ENCODE measurements around the gene TNPO3. TPM values are rescaled to one million over a fixed set of nuclear protein-coding genes. Genes with fewer than 3 reads are reported as not detected.

Gene TNPO3
- total and polyA plus RNA-seq, 7 donors, result 22.6 to 62.1 (median 37.0) TPM

DNA sequence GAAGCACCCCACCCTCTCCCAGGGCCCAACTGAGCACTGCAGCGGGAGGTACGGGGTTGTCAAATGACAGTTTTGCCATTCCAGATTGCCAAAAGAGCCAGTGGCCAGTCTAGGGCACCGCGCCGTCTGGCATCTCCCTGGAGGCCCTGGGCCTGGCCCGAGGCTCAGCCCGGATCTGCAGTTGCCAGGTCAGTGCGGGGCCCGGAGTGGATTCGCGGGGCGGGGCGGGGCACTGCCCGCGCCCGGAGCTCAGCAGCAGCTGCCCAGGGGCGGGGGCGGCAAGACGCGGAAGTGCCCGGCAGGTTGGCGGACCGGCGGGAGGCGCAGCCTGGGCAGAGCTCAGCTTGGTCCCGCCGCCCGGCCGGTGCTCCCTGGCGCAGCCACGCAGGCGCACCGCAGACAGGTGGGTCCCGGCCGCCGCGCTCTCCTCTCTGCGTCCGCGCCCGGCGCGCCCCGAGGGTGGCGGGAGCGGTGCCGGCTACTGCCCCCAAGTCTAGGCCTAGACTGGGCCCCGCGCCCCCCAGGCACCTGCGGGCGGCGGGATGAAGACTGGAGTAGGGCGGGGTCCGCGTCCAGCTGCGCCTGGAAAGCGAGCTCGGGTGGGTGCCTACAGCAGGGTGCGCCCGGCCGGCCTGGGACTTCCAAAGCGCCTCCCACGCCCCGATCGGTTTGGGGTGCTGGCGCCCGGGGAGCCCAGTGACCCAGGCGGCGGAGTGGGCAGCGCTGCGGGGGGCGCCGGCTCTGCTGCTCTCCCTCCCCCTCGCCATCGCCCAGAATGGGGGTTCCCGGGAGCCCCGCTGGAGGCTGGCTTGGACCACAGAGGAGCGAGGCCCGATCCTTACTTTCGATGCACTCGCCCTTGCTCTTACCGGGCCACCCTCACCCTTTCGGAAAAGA lies 117.0 kb downstream of the TNPO3 start, which contains the start of gene IRF5:
TSS of gene IRF5 (plus strand) at position 281 of the 897 bp plus-strand sequence. CDS start 4,155 bp downstream, outside the sequence.
- intact Hi-C loops (cut with DNase I), result no loop called here
- Histone ChIP-seq H3K9me3 (no peaks in the 10 kb centered on the region), H3K4me1 (no peaks in the 10 kb centered on the region), H3K36me3 (ENCODE audit: insufficient read depth in 1 of 2, low read depth in 1 of 2) (no peaks in the 10 kb centered on the region), H3K27ac (no peak within 1 kb of the TSS), H3K4me3 (peak within 1 kb of the TSS; percentile 70), H3K27me3 (ENCODE audit: insufficient read depth in 3 of 3, low read length in 2 of 3) (peaks cover 0 to 46% (median 11%) of the 10 kb centered on the region in 3 donors)
- 1 to 3% (median 1%) methylated on average over 34 to 83 of the region's 83 CpGs for WGBS, 3 donors
- peak; percentile 46 to 65 (median 58) for ATAC-seq
- TF ChIP-seq, protein P1, sequence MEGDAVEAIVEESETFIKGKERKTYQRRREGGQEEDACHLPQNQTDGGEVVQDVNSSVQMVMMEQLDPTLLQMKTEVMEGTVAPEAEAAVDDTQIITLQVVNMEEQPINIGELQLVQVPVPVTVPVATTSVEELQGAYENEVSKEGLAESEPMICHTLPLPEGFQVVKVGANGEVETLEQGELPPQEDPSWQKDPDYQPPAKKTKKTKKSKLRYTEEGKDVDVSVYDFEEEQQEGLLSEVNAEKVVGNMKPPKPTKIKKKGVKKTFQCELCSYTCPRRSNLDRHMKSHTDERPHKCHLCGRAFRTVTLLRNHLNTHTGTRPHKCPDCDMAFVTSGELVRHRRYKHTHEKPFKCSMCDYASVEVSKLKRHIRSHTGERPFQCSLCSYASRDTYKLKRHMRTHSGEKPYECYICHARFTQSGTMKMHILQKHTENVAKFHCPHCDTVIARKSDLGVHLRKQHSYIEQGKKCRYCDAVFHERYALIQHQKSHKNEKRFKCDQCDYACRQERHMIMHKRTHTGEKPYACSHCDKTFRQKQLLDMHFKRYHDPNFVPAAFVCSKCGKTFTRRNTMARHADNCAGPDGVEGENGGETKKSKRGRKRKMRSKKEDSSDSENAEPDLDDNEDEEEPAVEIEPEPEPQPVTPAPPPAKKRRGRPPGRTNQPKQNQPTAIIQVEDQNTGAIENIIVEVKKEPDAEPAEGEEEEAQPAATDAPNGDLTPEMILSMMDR (IDR thresholded peaks at IDR 0.05), result no peak
- peak in 1 of 2 donors; percentile 50 for DNase-seq

DNA sequence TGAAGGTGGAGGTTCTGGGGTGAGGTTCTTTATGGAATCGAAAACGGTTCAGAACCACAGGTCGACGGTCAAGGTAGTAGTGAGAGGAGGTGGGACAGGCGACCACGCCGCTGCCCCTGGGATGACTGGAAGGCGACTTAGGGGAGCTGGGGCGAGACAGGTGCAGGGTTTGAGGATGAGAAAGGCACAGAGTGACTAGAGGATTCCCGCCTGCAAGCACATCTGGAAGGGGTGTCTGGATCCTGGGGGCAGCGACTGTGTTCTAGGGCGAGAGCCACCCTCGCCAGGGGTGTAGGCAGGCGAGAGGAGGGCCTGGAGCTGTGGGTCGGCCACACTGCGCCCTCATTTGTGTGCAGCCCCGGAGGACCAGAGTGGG lies 117.7 kb downstream of the TNPO3 start:
- no peaks in the 10 kb centered on the region for H3K36me3 ChIP-seq (ENCODE audit: insufficient read depth in 1 of 2, low read depth in 1 of 2)
- TF ChIP-seq, protein P1 (IDR thresholded peaks at IDR 0.05), result no peak
- WGBS, 3 donors, result 42 to 65% (median 45%) methylated on average over 16 to 17 of the region's 17 CpGs
- H3K27ac ChIP-seq, result no peak overlapping the region
- no peaks in the 10 kb centered on the region for H3K9me3 ChIP-seq
- peak in 1 of 4 donors; percentile 12 for ATAC-seq
- no peak for DNase-seq
- peak overlapping the region; percentile 70 for H3K4me3 ChIP-seq
- H3K27me3 ChIP-seq (ENCODE audit: insufficient read depth in 3 of 3, low read length in 2 of 3), result peaks cover 0 to 49% (median 11%) of the 10 kb centered on the region in 3 donors
- H3K4me1 ChIP-seq, result no peaks in the 10 kb centered on the region
- intact Hi-C loops (cut with DNase I), result no loop called here

DNA sequence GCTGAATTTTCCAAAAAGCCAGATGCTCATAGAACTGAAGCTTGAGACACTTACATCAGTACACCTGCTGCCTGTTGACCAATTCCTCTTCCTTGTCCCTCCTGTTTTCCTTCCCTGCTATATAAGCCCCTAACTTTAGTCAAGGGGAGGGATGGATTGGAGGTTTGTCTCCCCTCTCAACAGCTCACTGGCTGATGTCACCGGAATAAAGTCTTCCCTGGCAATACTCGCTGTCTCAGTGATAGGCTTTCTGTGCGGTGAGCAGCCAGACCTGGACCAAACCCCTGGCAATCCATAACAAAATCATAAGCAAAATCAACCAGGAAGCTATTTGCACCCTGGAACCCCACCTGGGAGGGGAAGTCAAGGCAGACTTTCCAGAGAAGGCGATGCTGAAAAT lies 118.1 kb downstream of the TNPO3 start:
- no peaks in the 10 kb centered on the region for H3K36me3 ChIP-seq (ENCODE audit: insufficient read depth in 1 of 2, low read depth in 1 of 2)
- DNase-seq (no peak), ATAC-seq (no peak)
- WGBS, 3 donors, result 67 to 78% (median 77%) methylated on average over 4 of the region's 4 CpGs
- no peak overlapping the region for H3K27ac ChIP-seq
- H3K27me3 ChIP-seq (ENCODE audit: insufficient read depth in 3 of 3, low read length in 2 of 3), result peaks cover 0 to 48% (median 11%) of the 10 kb centered on the region in 3 donors
- intact Hi-C loops (cut with DNase I), result no loop called here
- H3K4me1 ChIP-seq, result no peaks in the 10 kb centered on the region
- no peaks in the 10 kb centered on the region for H3K9me3 ChIP-seq
- no peak overlapping the region for H3K4me3 ChIP-seq
- TF ChIP-seq, protein P1 (IDR thresholded peaks at IDR 0.05), result no peak

DNA sequence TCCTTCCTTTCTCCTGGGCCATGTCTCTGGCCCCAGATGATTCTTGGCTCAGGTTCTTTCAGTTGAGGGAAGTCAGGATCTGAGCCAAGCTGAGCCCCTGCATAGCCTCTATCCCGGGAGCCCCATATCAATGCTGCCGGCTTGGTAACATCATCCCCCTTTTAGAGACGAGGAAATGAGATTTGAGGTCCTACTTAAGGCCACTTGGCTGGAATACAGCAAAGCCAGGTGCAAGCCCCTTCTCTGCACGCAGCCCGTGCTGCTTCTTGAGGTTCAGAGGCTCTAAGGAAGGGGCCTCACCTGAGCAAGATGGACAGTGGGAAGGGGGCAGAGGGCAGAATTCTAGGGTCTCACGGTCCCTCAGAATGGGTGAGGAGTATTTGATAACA lies 119.6 kb downstream of the TNPO3 start:
- TF ChIP-seq, protein P1 (IDR thresholded peaks at IDR 0.05), result no peak
- Histone ChIP-seq H3K9me3 (no peaks in the 10 kb centered on the region), H3K36me3 (ENCODE audit: insufficient read depth in 1 of 2, low read depth in 1 of 2) (no peaks in the 10 kb centered on the region), H3K4me1 (no peaks in the 10 kb centered on the region), H3K27me3 (ENCODE audit: insufficient read depth in 3 of 3, low read length in 2 of 3) (peaks cover 0 to 48% (median 11%) of the 10 kb centered on the region in 3 donors), H3K27ac (no peak overlapping the region), H3K4me3 (no peak overlapping the region)
- DNase-seq (no peak), ATAC-seq (no peak)
- intact Hi-C loops (cut with DNase I), result no loop called here
- WGBS, 3 donors, result 35 to 45% (median 36%) methylated on average over 6 of the region's 6 CpGs
